ENCODE measurements around the gene DIAPH3. TPM values are rescaled to one million over a fixed set of nuclear protein-coding genes. Genes with fewer than 3 reads are reported as not detected.

DIAPH3 gene
- total RNA-seq, 1 donor from 2014 or later: 4.5 TPM

GRCh38 chr13:59877933-59878332, 285.8 kb downstream of the DIAPH3 start:
- Mint-ChIP-seq H3K27me3 (ENCODE audit: unreplicated experiment) (no peaks in the 10 kb centered on the region), H3K27ac (ENCODE audit: unreplicated experiment) (no peak overlapping the region), H3K4me3 (ENCODE audit: unreplicated experiment) (no peak overlapping the region), H3K9me3 (ENCODE audit: unreplicated experiment) (no peaks in the 10 kb centered on the region), H3K36me3 (ENCODE audit: low read depth, unreplicated experiment) (no peaks in the 10 kb centered on the region), H3K4me1 (ENCODE audit: unreplicated experiment) (peaks cover 6% of the 10 kb centered on the region)
- no peak for TF ChIP-seq CTCF (IDR thresholded peaks at IDR 0.05; ENCODE audit: unreplicated experiment)
- DNase-seq (ENCODE audit: low spot score): no peak

GRCh38 chr13:59874973-59875372, 288.8 kb downstream of the DIAPH3 start:
- Mint-ChIP-seq H3K4me3 (ENCODE audit: unreplicated experiment) (no peak overlapping the region), H3K4me1 (ENCODE audit: unreplicated experiment) (peaks cover 3% of the 10 kb centered on the region), H3K27ac (ENCODE audit: unreplicated experiment) (no peak overlapping the region), H3K36me3 (ENCODE audit: low read depth, unreplicated experiment) (no peaks in the 10 kb centered on the region), H3K27me3 (ENCODE audit: unreplicated experiment) (no peaks in the 10 kb centered on the region), H3K9me3 (ENCODE audit: unreplicated experiment) (no peaks in the 10 kb centered on the region)
- no peak for TF ChIP-seq CTCF (IDR thresholded peaks at IDR 0.05; ENCODE audit: unreplicated experiment)
- DNase-seq (ENCODE audit: low spot score): no peak

GRCh38 chr13:59873856-59874255, 289.9 kb downstream of the DIAPH3 start:
- H3K36me3 Mint-ChIP-seq (ENCODE audit: low read depth, unreplicated experiment): no peaks in the 10 kb centered on the region
- no peak overlapping the region for H3K4me3 Mint-ChIP-seq (ENCODE audit: unreplicated experiment)
- H3K9me3 Mint-ChIP-seq (ENCODE audit: unreplicated experiment): no peaks in the 10 kb centered on the region
- H3K4me1 Mint-ChIP-seq (ENCODE audit: unreplicated experiment): no peaks in the 10 kb centered on the region
- DNase-seq (ENCODE audit: low spot score): no peak
- no peaks in the 10 kb centered on the region for H3K27me3 Mint-ChIP-seq (ENCODE audit: unreplicated experiment)
- no peak overlapping the region for H3K27ac Mint-ChIP-seq (ENCODE audit: unreplicated experiment)
- TF ChIP-seq CTCF (IDR thresholded peaks at IDR 0.05; ENCODE audit: unreplicated experiment): no peak

GRCh38 chr13:59873309-59873708, 290.4 kb downstream of the DIAPH3 start:
- DNase-seq (ENCODE audit: low spot score): no peak
- Mint-ChIP-seq H3K36me3 (ENCODE audit: low read depth, unreplicated experiment) (no peaks in the 10 kb centered on the region), H3K4me1 (ENCODE audit: unreplicated experiment) (no peaks in the 10 kb centered on the region)

GRCh38 chr13:59867867-59868266, 295.9 kb downstream of the DIAPH3 start:
- no peaks in the 10 kb centered on the region for H3K4me1 Mint-ChIP-seq (ENCODE audit: unreplicated experiment)
- no peaks in the 10 kb centered on the region for H3K27me3 Mint-ChIP-seq (ENCODE audit: unreplicated experiment)
- no peak for DNase-seq (ENCODE audit: low spot score)
- no peaks in the 10 kb centered on the region for H3K9me3 Mint-ChIP-seq (ENCODE audit: unreplicated experiment)
- no peaks in the 10 kb centered on the region for H3K36me3 Mint-ChIP-seq (ENCODE audit: low read depth, unreplicated experiment)
- no peak overlapping the region for H3K27ac Mint-ChIP-seq (ENCODE audit: unreplicated experiment)
- TF ChIP-seq CTCF (IDR thresholded peaks at IDR 0.05; ENCODE audit: unreplicated experiment): no peak
- no peak overlapping the region for H3K4me3 Mint-ChIP-seq (ENCODE audit: unreplicated experiment)

More at GRCh38 chr13:59873309-59873708, 290.4 kb downstream of the DIAPH3 start:
- TF ChIP-seq CTCF (IDR thresholded peaks at IDR 0.05; ENCODE audit: unreplicated experiment): no peak
- H3K9me3 Mint-ChIP-seq (ENCODE audit: unreplicated experiment): no peaks in the 10 kb centered on the region
- no peak overlapping the region for H3K27ac Mint-ChIP-seq (ENCODE audit: unreplicated experiment)
- H3K4me3 Mint-ChIP-seq (ENCODE audit: unreplicated experiment): no peak overlapping the region
- no peaks in the 10 kb centered on the region for H3K27me3 Mint-ChIP-seq (ENCODE audit: unreplicated experiment)

Data from endothelial cell (in vitro differentiated cells).